BLaER1 (cell line): ENCODE results near the gene EHMT1.
"Not testable (repeated sequence)": the region's sequence is repeated elsewhere in the genome, so short reads cannot be mapped to it uniquely, and the experiment has no call there.

Experiments used
- H3K27ac ChIP-seq: shearing (Covaris generic); formaldehyde crosslinking; 2 replicates; pipeline ENCODE4 v1.8.1; 2022
- H3K27me3 ChIP-seq: shearing (Covaris generic); formaldehyde crosslinking; 2 replicates; pipeline ENCODE4 v1.8.1; 2022
- H3K36me3 ChIP-seq: shearing (Covaris generic); formaldehyde crosslinking; 2 replicates; pipeline ENCODE4 v1.8.1; 2022
- H3K4me1 ChIP-seq: shearing (Covaris generic); formaldehyde crosslinking; 2 replicates; pipeline ENCODE4 v1.8.1; 2022
- H3K4me2 ChIP-seq: shearing (Covaris generic); formaldehyde crosslinking; 2 replicates; pipeline ENCODE4 v1.8.1; 2022
- H3K4me3 ChIP-seq: shearing (Covaris generic); formaldehyde crosslinking; 2 replicates; pipeline ENCODE4 v1.8.1; 2022
- H3K9ac ChIP-seq: shearing (Covaris generic); formaldehyde crosslinking; 2 replicates; pipeline ENCODE4 v1.8.1; 2022
- H3K9me3 ChIP-seq: shearing (Covaris generic); formaldehyde crosslinking; 2 replicates; pipeline ENCODE4 v1.8.1; 2022
- H4K20me1 ChIP-seq: shearing (Covaris generic); formaldehyde crosslinking; 2 replicates; pipeline ENCODE4 v1.8.1; 2022
- Cebpa-rat ChIP-seq: shearing (Covaris generic); IDR thresholded peaks from 2 replicates; pipeline ENCODE4 v1.8.1; 2022

The EHMT1 gene

DNA sequence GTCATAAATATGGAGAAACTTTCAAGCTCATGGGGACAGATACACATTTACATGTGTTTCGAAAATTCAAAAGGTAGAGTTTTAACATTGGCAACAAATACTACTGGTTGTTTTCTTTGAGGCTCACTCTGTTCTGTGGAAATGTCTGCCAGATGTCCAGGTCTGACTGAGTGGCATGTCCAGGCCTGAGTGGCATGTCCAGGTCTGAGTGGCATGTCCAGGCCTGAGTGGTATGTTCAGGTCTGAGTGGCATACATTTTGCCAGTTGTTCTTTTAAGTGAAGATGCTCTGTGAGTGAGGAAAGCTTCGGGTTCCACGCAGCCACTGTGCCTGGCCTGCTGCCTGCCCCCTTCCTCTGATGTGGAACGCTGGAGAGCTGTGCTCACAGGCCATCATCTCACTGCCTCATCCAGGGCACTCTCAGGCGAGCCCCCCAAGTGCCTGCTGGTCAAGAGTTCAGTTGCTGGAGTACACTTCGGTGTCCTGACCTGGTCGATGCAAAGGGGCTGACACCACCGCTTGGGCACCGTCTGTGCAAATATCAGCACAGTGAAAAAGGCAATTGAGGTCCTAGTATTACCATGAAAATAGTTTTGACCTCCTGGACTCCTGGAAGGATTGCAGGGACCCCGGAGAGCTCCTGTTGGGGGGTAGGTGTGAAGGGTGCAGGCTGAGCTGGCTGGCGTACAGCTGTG lies 89.9 kb downstream of the EHMT1 start:
- Histone ChIP-seq H3K4me1 (peaks cover 30% of the 10 kb centered on the region), H3K36me3 (peaks cover 66% of the 10 kb centered on the region), H3K4me2 (no peak overlapping the region), H3K27me3 (no peaks in the 10 kb centered on the region), H3K9ac (no peak overlapping the region), H3K9me3 (peaks cover 30% of the 10 kb centered on the region), H4K20me1 (peaks cover 95% of the 10 kb centered on the region), H3K27ac (no peak overlapping the region), H3K4me3 (no peak overlapping the region)
- TF ChIP-seq Cebpa-rat, result no peak

DNA sequence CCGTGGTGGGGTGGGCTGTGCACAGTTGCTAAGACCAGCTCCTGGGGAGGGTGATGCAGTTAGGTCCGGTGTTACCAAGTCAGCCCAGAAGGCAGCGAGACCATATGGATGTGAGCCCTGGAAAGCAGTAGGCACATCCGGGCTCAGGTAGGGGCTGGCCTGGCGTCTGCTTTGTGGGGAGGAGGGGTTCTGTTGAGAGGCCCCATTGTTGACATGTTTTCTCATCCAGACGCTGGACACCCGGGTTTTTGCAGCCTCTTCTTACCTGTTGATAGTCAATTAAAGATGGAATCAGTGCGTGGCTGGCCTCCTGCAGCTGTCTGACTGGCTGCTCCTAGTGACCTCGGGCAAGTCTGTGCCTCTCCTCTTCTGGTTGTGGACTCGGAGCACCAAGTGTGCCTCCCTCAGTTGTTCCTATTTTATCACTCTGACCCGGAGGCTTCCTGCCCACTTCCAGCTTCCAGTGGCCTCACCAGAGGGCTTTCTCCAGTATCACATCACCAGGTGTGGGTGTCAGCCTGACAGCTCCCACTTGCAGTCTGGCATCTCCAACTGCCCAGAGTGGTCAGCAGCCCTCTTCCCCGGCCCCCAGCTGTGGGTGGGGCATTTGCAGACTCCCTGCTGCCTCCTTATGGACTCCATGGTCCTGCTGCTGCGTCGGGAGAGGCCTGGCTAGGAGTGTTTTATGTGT lies 90.8 kb downstream of the EHMT1 start:
- peaks cover 30% of the 10 kb centered on the region for H3K4me1 ChIP-seq
- no peak overlapping the region for H3K27ac ChIP-seq
- H3K4me3 ChIP-seq, result no peak overlapping the region
- H3K4me2 ChIP-seq, result no peak overlapping the region
- no peak overlapping the region for H3K9ac ChIP-seq
- H4K20me1 ChIP-seq, result peaks cover 95% of the 10 kb centered on the region
- H3K27me3 ChIP-seq, result no peaks in the 10 kb centered on the region
- H3K36me3 ChIP-seq, result peaks cover 69% of the 10 kb centered on the region
- TF ChIP-seq Cebpa-rat, result no peak
- H3K9me3 ChIP-seq, result peaks cover 33% of the 10 kb centered on the region

GRCh38 chr9:137710704-137711103 lies 91.9 kb downstream of the EHMT1 start:
- Histone ChIP-seq H3K9ac (no peak overlapping the region), H3K36me3 (peaks cover 79% of the 10 kb centered on the region), H3K9me3 (peaks cover 44% of the 10 kb centered on the region), H4K20me1 (peaks cover 89% of the 10 kb centered on the region), H3K4me2 (no peak overlapping the region), H3K27me3 (no peaks in the 10 kb centered on the region), H3K27ac (no peak overlapping the region), H3K4me3 (no peak overlapping the region), H3K4me1 (peaks cover 22% of the 10 kb centered on the region)
- TF ChIP-seq Cebpa-rat, result no peak

DNA sequence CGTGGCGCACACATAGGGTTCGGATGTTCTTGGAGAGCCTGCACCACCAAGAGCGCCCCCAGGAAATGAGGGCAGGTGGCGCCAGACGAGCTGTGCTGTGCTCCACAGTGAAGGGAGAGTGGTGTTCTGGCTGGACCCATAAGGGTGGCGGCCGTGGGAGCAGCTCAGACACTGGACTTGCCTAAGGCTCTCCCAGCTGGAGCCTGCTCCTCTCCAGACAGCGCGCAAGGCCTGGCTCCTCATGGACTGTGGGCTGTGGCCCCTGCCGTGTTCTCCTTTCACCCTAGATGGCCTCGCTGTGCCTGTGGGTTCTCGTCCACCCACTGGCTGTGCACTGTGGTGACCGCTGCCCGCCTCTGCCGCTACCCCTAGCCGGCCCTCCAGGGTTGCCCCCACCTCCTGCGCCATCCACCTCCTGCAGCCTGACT lies 92.9 kb downstream of the EHMT1 start:
- Histone ChIP-seq H3K9me3 (peaks cover 52% of the 10 kb centered on the region), H3K4me3 (no peak overlapping the region), H3K36me3 (peaks cover 83% of the 10 kb centered on the region), H3K9ac (no peak overlapping the region), H3K27me3 (no peaks in the 10 kb centered on the region), H3K27ac (no peak overlapping the region), H3K4me1 (peaks cover 16% of the 10 kb centered on the region), H3K4me2 (peak overlapping the region; percentile 22), H4K20me1 (peaks cover 84% of the 10 kb centered on the region)
- no peak for TF ChIP-seq Cebpa-rat

DNA sequence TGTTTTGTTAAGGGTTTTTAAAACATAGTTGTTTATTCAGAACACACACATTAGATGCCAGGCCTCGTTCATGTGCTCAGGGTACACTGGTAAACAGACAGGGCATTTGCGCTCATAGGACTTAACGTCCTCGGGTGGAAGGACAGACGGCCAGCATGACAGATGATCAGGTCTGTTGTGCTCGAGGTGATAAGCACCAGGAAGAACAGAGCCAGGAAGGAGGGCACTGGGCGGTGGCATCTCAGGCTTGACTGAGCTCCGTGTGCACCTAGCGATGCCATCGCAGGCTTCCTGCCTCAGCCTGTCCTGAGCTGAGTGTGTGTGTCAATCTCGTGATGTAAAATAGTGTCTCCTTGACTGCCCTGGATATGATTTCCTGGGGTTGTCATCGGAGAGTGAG lies 96.5 kb downstream of the EHMT1 start:
- no peak overlapping the region for H3K4me3 ChIP-seq
- H3K4me2 ChIP-seq, result no peak overlapping the region
- peaks cover 90% of the 10 kb centered on the region for H3K36me3 ChIP-seq
- H4K20me1 ChIP-seq, result peaks cover 84% of the 10 kb centered on the region
- H3K9ac ChIP-seq, result no peak overlapping the region
- peaks cover 65% of the 10 kb centered on the region for H3K9me3 ChIP-seq
- no peak for TF ChIP-seq Cebpa-rat
- peaks cover 11% of the 10 kb centered on the region for H3K4me1 ChIP-seq
- H3K27me3 ChIP-seq, result no peaks in the 10 kb centered on the region
- H3K27ac ChIP-seq, result no peak overlapping the region

- H3K27me3 ChIP-seq, H3K4me2 ChIP-seq, H3K4me3 ChIP-seq, H3K27ac ChIP-seq, H3K9ac ChIP-seq: not testable (repeated sequence)
- peaks cover 65% of the 10 kb centered on the region for H3K9me3 ChIP-seq
- H3K4me1 ChIP-seq, result peaks cover 11% of the 10 kb centered on the region
- peaks cover 90% of the 10 kb centered on the region for H3K36me3 ChIP-seq
- H4K20me1 ChIP-seq, result peaks cover 83% of the 10 kb centered on the region
Measured at GRCh38 chr9:137715866-137716693, 97.3 kb downstream of the EHMT1 start.

- peaks cover 59% of the 10 kb centered on the region for H3K9me3 ChIP-seq
- H3K27me3 ChIP-seq, result no peaks in the 10 kb centered on the region
- H3K9ac ChIP-seq, result no peak overlapping the region
- H3K27ac ChIP-seq, result no peak overlapping the region
- no peak for TF ChIP-seq Cebpa-rat
- no peak overlapping the region for H3K4me2 ChIP-seq
- no peak overlapping the region for H3K4me3 ChIP-seq
- peaks cover 87% of the 10 kb centered on the region for H3K36me3 ChIP-seq
- H4K20me1 ChIP-seq, result peaks cover 81% of the 10 kb centered on the region
- peaks cover 8% of the 10 kb centered on the region for H3K4me1 ChIP-seq
Measured at GRCh38 chr9:137716694-137717287, 98.0 kb downstream of the EHMT1 start.

DNA sequence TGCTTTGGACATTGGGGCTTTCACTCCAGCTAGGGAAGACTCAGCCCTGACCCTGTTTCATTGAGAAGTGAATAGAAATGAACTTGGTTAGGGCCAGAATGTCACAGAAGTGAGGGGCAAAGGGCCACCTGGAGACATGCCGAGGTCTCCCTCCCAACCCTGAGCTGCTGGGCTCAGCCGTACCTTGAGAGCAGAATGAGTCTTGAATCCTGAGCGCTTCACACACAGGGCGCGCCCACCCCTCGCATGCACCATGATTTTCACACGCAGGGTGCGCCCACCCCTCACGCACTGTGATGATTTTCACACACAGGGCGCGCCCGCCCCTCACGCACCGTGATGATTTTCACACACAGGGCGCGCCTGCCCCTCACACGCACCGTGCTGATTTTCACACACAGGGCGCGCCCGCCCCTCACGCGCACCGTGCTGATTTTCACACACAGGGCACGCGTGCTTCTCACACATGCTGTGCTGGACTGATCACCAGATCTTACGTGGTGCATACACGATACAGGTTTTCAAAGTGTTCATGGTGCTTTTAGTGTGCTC lies 99.0 kb downstream of the EHMT1 start:
- no peak for TF ChIP-seq Cebpa-rat
- no peak overlapping the region for H3K27ac ChIP-seq
- no peaks in the 10 kb centered on the region for H3K4me1 ChIP-seq
- no peak overlapping the region for H3K9ac ChIP-seq
- peaks cover 55% of the 10 kb centered on the region for H3K9me3 ChIP-seq
- no peak overlapping the region for H3K4me2 ChIP-seq
- H3K27me3 ChIP-seq, result no peaks in the 10 kb centered on the region
- peaks cover 89% of the 10 kb centered on the region for H3K36me3 ChIP-seq
- H3K4me3 ChIP-seq, result no peak overlapping the region
- peaks cover 81% of the 10 kb centered on the region for H4K20me1 ChIP-seq

- Histone ChIP-seq H3K27ac (no peak overlapping the region), H3K4me2 (no peak overlapping the region), H3K27me3 (no peaks in the 10 kb centered on the region), H3K4me1 (no peaks in the 10 kb centered on the region), H3K36me3 (peaks cover 89% of the 10 kb centered on the region), H3K9me3 (peaks cover 51% of the 10 kb centered on the region), H4K20me1 (peaks cover 83% of the 10 kb centered on the region), H3K9ac (no peak overlapping the region), H3K4me3 (no peak overlapping the region)
- TF ChIP-seq Cebpa-rat, result no peak
Measured at GRCh38 chr9:137719194-137719593, 100.4 kb downstream of the EHMT1 start.
